Activated naive CD4-positive, alpha-beta T cell treated with Interleukin-2 at 50 U/mL for 16 hours (primary cell): ENCODE results near the gene CELF5.

Experiments
- DNase-seq: peaks from one replicate; pipeline ENCODE4 v3.0.0-alpha.2; 2020

The CELF5 gene

DNA sequence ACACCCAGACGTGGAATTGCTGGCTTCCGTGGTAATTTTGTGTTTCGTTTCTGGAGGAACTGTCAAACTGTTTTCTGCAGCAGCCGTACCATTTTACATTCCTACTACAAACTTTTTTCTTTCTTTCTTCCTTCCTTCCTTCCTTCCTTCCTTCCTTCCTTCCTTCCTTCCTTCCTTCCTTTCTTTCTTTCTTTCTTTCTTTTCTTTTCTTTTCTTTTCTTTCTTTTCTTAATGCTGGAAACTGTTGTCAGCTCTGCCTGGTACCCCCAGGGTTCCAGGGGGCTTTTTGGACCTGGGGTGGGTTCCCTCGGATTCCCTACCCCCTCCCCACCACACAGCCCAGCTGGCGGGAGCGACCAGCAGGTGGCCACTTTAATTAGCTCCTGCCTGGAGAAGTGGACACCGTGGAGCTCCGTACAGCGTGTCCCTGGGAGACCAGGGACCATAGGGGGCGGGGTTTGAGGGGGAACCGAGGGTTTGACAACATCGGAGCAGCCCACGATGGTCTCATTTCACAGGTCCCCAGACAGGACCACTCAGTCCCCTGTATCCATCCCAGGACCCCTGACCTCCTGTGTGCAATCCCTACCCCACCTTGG lies 24.4 kb downstream of the CELF5 start:
- DNase-seq = no peak

GRCh38 chr19:3249408-3249807 lies 24.9 kb downstream of the CELF5 start:
- DNase-seq = no peak

GRCh38 chr19:3250675-3251074 lies 26.2 kb downstream of the CELF5 start:
- DNase-seq = peak; percentile 54

GRCh38 chr19:3251229-3251628 lies 26.8 kb downstream of the CELF5 start:
- DNase-seq = no peak

DNA sequence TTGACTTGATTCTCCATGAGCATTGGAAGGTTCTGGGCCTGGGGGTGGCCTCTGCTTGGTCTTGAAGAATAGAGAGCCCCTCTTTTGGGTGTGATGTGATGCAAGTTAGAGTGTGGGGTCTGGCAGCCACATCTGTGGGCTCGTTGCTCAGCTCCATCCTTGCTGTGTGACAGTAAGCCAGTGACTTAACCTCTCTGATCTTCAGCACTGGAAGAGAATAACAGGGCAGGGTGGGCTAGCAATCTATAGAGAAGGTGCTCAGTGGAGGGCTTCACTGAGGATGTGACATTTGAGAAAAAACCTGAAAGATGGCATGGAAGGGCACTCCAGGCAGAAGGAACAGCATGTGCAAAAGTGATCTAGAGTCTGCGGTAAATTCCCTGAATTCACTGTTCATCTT lies 28.2 kb downstream of the CELF5 start:
- DNase-seq = no peak

DNA sequence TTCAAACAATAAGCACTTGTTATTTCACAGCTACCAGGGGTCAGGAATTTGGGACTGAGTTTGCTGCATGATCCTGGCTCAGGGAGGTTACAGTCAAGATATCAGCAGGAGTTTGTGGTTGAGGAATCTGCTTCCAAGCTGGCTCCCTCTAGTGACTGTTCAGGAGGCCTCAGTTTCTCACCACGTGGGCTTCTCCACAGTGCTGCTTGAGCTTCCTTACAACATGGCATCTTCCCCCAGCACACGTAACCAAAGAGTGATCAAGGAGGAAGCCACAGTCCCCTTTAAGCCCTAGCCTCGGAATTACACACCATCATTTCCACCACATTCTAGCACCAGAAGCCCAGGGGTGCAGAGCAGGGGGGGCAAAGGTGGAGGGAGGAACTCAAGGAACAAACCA lies 28.8 kb downstream of the CELF5 start:
- DNase-seq = no peak

DNA sequence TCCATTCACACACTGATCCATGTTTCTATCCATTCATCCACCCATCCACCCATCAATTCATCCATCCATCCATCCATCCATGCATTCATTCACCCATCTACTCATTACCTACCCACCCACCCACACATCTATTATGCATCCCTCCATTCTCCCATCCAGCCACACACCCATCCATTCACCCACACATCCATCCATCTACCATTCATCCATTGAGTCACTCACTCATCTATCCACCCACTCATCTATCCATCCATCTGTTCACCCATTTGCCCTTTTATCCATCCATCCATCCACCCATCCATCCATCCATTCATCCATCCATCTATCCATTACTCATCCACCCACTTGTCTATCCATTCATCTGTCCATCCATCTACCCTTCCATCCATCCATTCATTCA lies 30.1 kb downstream of the CELF5 start:
- DNase-seq = no peak

- no peak for DNase-seq
These were observed 32.6 kb downstream of the CELF5 start for GRCh38 chr19:3257071-3257470.

GRCh38 chr19:3262362-3262761 lies 37.9 kb downstream of the CELF5 start:
- no peak for DNase-seq

GRCh38 chr19:3263866-3264265 lies 39.4 kb downstream of the CELF5 start:
- no peak for DNase-seq

GRCh38 chr19:3265432-3265831 lies 41.0 kb downstream of the CELF5 start:
- DNase-seq = no peak

- no peak for DNase-seq
These were observed 41.7 kb downstream of the CELF5 start for GRCh38 chr19:3266092-3266693.

- no peak for DNase-seq
These were observed 42.5 kb downstream of the CELF5 start for GRCh38 chr19:3266792-3267514.

DNA sequence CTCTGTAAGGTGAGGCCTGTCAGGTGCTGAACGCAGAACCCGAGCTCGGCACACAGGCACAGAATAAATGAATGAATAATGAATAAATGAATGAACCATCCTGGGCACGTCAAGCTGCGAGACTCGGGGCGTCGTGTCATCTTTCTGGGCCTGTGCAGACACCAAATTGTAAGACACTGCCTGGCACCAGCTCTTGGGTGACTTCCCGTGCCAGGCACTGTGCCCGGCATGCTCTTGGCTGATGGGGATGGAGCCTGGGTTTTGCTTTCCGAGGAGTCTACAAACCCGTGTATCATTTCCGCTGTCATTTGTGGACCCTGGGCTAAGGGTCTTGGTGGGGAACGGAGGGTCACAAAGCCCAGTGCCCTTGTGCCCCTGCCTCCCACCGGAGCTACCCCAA lies 43.9 kb downstream of the CELF5 start:
- no peak for DNase-seq

DNA sequence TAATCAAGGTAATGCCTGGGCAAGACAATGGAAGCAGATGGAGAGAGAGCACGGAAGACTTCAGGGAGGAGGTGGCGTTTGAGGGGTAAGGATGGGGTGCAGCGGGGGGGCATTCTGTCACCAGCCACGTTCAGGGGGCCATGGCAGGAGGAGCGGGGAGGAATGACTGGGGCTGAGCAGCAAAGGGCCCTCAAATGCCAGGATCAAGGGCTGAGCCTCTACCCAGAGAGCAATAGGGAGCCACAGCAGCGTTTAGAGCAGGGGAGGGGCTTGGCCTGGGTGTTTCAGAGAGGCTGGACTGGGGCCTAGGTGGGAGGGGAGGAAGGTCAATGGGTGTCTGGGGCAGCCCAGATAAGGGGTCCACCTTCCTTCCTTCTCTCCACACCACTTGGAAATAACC lies 44.3 kb downstream of the CELF5 start:
- no peak for DNase-seq

GRCh38 chr19:3269916-3270671 lies 45.6 kb downstream of the CELF5 start:
- DNase-seq = no peak

DNA sequence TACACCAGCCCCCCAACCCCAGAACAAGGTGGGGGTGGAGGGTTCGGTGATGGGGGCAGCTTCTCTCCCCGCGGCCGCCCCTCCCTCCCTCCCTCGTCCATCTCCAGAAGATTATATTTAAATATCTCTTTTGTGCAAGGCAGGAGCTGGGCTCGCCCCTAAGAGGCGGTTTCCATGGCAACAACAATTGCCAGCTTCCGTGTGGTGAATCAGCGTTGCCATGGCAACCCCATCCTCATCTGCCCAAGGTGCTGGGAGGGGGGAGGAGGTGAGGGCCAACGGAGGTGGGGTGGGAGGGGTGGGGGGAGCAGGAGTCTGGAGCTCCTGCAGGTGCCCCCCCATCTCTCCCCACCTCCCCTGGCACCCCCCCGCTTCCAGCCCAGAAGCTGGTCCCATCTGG lies 46.4 kb downstream of the CELF5 start:
- DNase-seq = peak; percentile 38

GRCh38 chr19:3272401-3272931 lies 48.0 kb downstream of the CELF5 start:
- no peak for DNase-seq

GRCh38 chr19:3272952-3273351 lies 48.5 kb downstream of the CELF5 start:
- no peak for DNase-seq

DNA sequence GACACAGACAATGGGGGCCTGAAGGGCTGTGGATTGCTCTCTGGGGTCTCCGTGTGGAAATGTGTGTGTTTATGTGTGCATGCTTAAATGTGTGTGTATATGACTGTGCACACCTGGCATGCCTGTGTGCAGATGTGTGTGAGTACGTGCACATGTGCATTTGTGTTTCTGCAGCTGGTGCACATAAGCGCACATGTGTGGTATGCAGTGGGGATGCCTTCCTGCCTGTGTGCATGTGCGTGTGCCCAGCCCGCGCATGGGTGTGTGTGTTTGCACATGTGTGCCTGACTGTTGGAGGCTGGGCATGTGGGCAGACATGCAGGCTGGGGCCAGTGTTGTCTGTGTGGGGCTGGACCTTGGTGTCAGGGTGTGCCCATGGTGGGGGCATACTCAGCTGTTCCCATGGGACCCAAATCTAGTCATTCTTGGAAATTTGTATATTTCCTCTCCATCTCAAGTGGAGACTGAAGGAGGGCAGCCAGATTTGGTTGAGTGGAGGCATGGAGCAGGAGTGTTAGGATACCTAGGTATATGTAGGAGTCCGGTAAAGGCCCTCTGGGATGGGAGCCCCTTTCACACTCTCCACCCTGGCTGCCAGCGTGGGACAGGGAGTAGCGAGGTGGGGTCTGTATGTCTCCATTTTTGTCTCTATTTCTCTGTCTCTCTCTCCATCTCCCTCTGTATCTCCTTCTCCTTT lies 49.9 kb downstream of the CELF5 start:
- no peak for DNase-seq

- DNase-seq = peak; percentile 32
These were observed 50.6 kb downstream of the CELF5 start for GRCh38 chr19:3274942-3275582.
